MM.1S (cell line): Measurements from ENCODE around the gene PDPN.

Experiments
- EZH2 ChIP-seq: fragments of 300-600 bp; sonication (generic); optimal IDR thresholded peaks from 2 replicates; pipeline ENCODE3; 2017; ENCODE audit warnings: low read depth, mild to moderate bottlenecking, antibody characterized with exemption, low read length, mixed read lengths
- EZH2phosphoT487 ChIP-seq: fragments of 300-600 bp; sonication (generic); IDR thresholded peaks from 2 replicates; pipeline ENCODE4 v1.6.1; 2018; ENCODE audit warnings: antibody characterized with exemption, low read length
- TF ChIP-seq, protein P1 (sequence below): fragments of 300-600 bp; sonication (generic); IDR thresholded peaks from 2 replicates; pipeline ENCODE4 v1.5.1; 2016; ENCODE audit warnings: antibody characterized with exemption, low read length, mixed read lengths

DNA sequence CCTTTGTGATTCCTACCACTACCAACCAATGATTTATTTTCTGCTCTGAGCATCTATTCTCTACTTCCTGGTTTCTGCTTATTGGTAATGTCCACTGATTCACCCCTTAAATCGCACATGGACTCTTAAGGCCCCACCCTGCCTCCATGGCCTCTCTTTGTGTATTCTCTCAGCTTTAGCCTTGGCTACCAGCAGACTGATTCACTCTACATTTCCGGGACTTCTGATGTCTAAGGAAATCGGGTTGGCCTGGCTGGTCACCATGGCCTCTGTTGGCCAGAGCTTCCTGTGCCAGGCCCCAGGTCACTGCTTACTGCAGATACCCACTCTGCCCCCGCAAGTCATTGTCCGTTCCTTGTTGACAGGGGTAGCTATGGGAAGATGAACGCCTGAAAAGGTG lies 40.9 kb downstream of the PDPN start:
- TF ChIP-seq, protein P1, sequence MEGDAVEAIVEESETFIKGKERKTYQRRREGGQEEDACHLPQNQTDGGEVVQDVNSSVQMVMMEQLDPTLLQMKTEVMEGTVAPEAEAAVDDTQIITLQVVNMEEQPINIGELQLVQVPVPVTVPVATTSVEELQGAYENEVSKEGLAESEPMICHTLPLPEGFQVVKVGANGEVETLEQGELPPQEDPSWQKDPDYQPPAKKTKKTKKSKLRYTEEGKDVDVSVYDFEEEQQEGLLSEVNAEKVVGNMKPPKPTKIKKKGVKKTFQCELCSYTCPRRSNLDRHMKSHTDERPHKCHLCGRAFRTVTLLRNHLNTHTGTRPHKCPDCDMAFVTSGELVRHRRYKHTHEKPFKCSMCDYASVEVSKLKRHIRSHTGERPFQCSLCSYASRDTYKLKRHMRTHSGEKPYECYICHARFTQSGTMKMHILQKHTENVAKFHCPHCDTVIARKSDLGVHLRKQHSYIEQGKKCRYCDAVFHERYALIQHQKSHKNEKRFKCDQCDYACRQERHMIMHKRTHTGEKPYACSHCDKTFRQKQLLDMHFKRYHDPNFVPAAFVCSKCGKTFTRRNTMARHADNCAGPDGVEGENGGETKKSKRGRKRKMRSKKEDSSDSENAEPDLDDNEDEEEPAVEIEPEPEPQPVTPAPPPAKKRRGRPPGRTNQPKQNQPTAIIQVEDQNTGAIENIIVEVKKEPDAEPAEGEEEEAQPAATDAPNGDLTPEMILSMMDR: no peak
- TF ChIP-seq EZH2phosphoT487 (no peak), EZH2 (no peak)
